Spleen (tissue), 11 donors: ENCODE data around the gene MMP23B. TPM values are rescaled to one million over a fixed set of nuclear protein-coding genes. Genes with fewer than 3 reads are reported as not detected.
"Not testable (repeated sequence)": the region's sequence is repeated elsewhere in the genome, so short reads cannot be mapped to it uniquely, and the experiment has no call there.

ENCODE experiments used
- DNase-seq: peaks from one replicate; pipeline ENCODE4 v3.0.0-alpha.2; 2020
- H3K27ac ChIP-seq, 8 donors: fragments of 200-600 bp; sonication (generic) in 7 of 8; 1 replicate in 4 of 8; 2 replicates in 4 of 8; pipeline versions ENCODE4 v1.5.0 to v1.8.0; 2016 to 2021; ENCODE audit warnings: inconsistent platforms in 4 of 8, mild to moderate bottlenecking in 4 of 8, moderate library complexity in 1 of 8
- H3K27me3 ChIP-seq, 7 donors: fragments of 200-600 bp; sonication (generic) in 6 of 7; replicated peaks in 1 of 7; 1 replicate in 4 of 7; 2 replicates in 3 of 7; pipeline versions ENCODE4 v1.5.0 to v1.8.0; 2016 to 2021; ENCODE audit warnings: inconsistent platforms in 3 of 7, mild to moderate bottlenecking in 1 of 7
- H3K36me3 ChIP-seq, 6 donors: fragments of 200-600 bp; sonication (generic) in 5 of 6; 1 replicate in 4 of 6; 2 replicates in 2 of 6; pipeline versions ENCODE4 v1.5.0 to v1.8.0; 2016 to 2021; ENCODE audit warnings: inconsistent platforms in 2 of 6
- H3K4me1 ChIP-seq, 6 donors: fragments of 200-600 bp; sonication (generic) in 5 of 6; 1 replicate in 3 of 6; 2 replicates in 3 of 6; pipeline versions ENCODE4 v1.5.0 to v1.8.0; 2016 to 2021; ENCODE audit warnings: inconsistent platforms in 3 of 6
- H3K4me3 ChIP-seq, 8 donors: fragments of 200-600 bp; sonication (generic) in 7 of 8; 1 replicate in 4 of 8; 2 replicates in 4 of 8; pipeline versions ENCODE4 v1.5.0 to v1.8.0; 2016 to 2021; ENCODE audit warnings: inconsistent platforms in 4 of 8, mild to moderate bottlenecking in 4 of 8, moderate library complexity in 2 of 8
- H3K9me3 ChIP-seq, 8 donors: fragments of 200-600 bp; sonication (generic) in 7 of 8; 1 replicate in 4 of 8; 2 replicates in 4 of 8; pipeline versions ENCODE4 v1.5.0 to v1.8.0; 2016 to 2021; ENCODE audit warnings: inconsistent platforms in 4 of 8
- POLR2A ChIP-seq, 3 donors: fragments of 450-650 bp; IDR thresholded peaks; one replicate each; pipeline ENCODE4 v1.5.1; 2017; ENCODE audit warnings: antibody characterized with exemption in 3 of 3, mild to moderate bottlenecking in 1 of 3
- POLR2AphosphoS5 ChIP-seq, 3 donors: sonication (generic); formaldehyde crosslinking; IDR thresholded peaks; one replicate each; pipeline ENCODE4 v1.5.1; 2017; ENCODE audit warnings: antibody characterized with exemption in 3 of 3
- WGBS, 5 donors: extraction: QIAGEN DNeasy Blood & Tissue Kit in 3 of 5; methylation state at CpG; one replicate each; pipeline versions ENCODE4 v1.1.5 to v1.1.7; 2013 to 2018; 5-methylcytosine and 5-hydroxymethylcytosine counted together
- intact Hi-C: fragments of 100-400 bp; cut with DNase I; formaldehyde crosslinking; loops from one replicate; pipeline ENCODE4 v1.15.0; 2023; ENCODE audit warnings: low total_unique reads
- polyA plus RNA-seq, 3 donors: library from polyadenylated mRNA; stranded (reverse); fragments of 200-250 nt; gene quantifications; one replicate each; pipeline ENCODE4 v1.2.1, GENCODE V29; 2013
- total RNA-seq, 7 donors: library from RNA; depleted of rRNA in 3 of 7; stranded (reverse); fragments of >200 nt in 3 of 7; fragmentation: NEBNext Ultra II Directional in 4 of 7; extraction: Animal tissue kit (Norgen Biotek cat#: 25700) in 4 of 7; gene quantifications; one replicate each; pipeline versions ENCODE4 v1.1.0 to v1.2.1, GENCODE V29; 2016 to 2021
- TF ChIP-seq, protein P1 (sequence below), 11 experiments: fragments of 200-600 bp in 7 of 11; fragments of 450-650 bp in 4 of 11; sonication (generic) in 4 of 11; IDR thresholded peaks in 8 of 11; conservative IDR thresholded peaks in 3 of 11; 1 replicate in 7 of 11; 2 replicates in 4 of 11; pipeline versions ENCODE4 v1.4.0 to v1.8.0; 2016 to 2021; ENCODE audit warnings: antibody characterized with exemption in 11 of 11, inconsistent platforms in 4 of 11, mild to moderate bottlenecking in 1 of 11
- donor health status: healthy with polysubstance abuse.
- donor health status: DM: no; HTN: no; CAD: no; lungs with moderate emphysema.
- donor health status: DM: no; HTN: no; CAD: no.
- donor health status: Bipolar disorder and iron deficiency.
- donor health status: healthy.
- donor health status: DM: no; HTN: no; CAD: no.
- donor health status: DM: yes; HTN: yes; CAD: no.

Gene MMP23B
- total and polyA plus RNA-seq, 10 donors = 1.4 to 9.3 (median 5.9) TPM

DNA sequence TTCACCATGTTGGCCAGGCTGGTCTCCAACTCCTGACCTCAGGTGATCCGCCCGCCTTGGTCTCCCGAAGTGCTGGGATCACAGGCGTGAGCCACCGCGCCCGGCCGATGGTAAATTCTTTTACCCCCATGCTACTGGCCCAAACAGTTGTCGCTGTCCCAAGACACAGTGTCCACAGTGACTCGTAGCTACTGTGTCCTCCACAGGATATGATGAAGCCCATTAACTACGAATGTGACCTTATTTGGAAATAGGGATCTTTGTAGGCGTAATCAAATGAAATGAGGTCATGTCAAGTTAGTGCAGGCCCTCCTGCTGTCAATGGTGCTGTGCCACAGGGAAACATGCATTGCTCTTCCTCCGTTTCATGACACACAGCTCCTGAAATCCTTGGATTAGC lies 40.5 kb upstream of the MMP23B start:
- WGBS, 5 donors = 86 to 93% (median 89%) methylated on average over 13 of the region's 13 CpGs
- Histone ChIP-seq H3K36me3 (no peaks in the 10 kb centered on the region), H3K9me3 (no peaks in the 10 kb centered on the region), H3K27me3 (peaks cover 0 to 42% (median 4%) of the 10 kb centered on the region in 7 donors), H3K4me3 (no peak overlapping the region), H3K4me1 (no peaks in the 10 kb centered on the region), H3K27ac (no peak overlapping the region)
- TF ChIP-seq POLR2AphosphoS5 (IDR thresholded peaks at IDR 0.05) = no peak
- no peak for TF ChIP-seq POLR2A (IDR thresholded peaks at IDR 0.05)
- TF ChIP-seq, protein P1, sequence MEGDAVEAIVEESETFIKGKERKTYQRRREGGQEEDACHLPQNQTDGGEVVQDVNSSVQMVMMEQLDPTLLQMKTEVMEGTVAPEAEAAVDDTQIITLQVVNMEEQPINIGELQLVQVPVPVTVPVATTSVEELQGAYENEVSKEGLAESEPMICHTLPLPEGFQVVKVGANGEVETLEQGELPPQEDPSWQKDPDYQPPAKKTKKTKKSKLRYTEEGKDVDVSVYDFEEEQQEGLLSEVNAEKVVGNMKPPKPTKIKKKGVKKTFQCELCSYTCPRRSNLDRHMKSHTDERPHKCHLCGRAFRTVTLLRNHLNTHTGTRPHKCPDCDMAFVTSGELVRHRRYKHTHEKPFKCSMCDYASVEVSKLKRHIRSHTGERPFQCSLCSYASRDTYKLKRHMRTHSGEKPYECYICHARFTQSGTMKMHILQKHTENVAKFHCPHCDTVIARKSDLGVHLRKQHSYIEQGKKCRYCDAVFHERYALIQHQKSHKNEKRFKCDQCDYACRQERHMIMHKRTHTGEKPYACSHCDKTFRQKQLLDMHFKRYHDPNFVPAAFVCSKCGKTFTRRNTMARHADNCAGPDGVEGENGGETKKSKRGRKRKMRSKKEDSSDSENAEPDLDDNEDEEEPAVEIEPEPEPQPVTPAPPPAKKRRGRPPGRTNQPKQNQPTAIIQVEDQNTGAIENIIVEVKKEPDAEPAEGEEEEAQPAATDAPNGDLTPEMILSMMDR (IDR thresholded peaks at IDR 0.05 in 8 of 11, conservative IDR thresholded peaks at IDR 0.05 in 3 of 11) = no peak
- intact Hi-C loops = no loop called here
- no peak for DNase-seq

DNA sequence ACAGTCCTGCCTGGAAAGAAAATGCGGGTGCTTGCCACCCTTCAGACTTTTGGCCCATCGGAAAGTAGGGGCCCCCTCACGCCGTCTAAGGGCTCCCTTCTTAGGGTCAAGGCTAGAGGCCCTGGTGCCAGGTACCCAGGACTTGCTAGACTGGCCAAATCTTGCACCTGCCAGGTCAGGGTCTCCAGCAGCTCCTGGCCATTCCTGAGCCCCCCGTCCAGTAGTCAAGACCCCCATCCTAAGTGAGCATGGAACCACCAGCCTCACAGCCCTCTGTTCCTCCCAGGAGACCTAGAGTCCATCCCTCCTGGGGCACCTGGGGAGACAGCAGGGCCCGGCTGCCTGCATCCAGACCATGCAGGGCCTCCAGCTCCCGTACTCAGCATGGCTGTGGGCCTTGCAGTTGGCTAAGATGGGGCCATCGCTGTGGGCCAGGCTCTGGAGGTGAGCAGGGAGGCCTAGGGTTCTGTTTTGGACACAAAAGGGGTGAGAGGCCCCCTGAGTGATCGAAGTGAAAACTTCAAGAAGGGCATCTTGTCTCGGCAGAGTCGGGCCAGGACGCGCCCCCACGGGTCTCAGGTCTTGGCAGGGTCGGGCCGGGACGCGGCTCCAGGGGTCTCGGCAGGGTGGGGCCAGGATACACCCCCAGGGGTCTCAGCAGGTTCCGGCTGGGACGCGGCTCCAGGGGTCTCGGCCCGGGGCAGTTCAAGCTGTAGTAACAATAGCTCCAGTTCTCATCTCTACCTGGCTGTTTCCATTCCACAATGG lies 38.0 kb upstream of the MMP23B start:
- TF ChIP-seq, protein P1 (IDR thresholded peaks at IDR 0.05 in 8 of 11, conservative IDR thresholded peaks at IDR 0.05 in 3 of 11) = no peak
- TF ChIP-seq POLR2AphosphoS5 (IDR thresholded peaks at IDR 0.05) (no peak), POLR2A (IDR thresholded peaks at IDR 0.05) (no peak)
- H3K9me3 ChIP-seq = no peaks in the 10 kb centered on the region
- 74 to 89% (median 84%) methylated on average over 23 to 24 of the region's 24 CpGs for WGBS, 5 donors
- peaks cover 5 to 24% (median 16%) of the 10 kb centered on the region in 6 donors for H3K4me1 ChIP-seq
- no peak overlapping the region for H3K4me3 ChIP-seq
- no peak overlapping the region for H3K27ac ChIP-seq
- H3K36me3 ChIP-seq = no peaks in the 10 kb centered on the region
- no peak for DNase-seq
- H3K27me3 ChIP-seq = peaks cover 0 to 44% (median 6%) of the 10 kb centered on the region in 7 donors
- intact Hi-C loops = no loop called here

DNA sequence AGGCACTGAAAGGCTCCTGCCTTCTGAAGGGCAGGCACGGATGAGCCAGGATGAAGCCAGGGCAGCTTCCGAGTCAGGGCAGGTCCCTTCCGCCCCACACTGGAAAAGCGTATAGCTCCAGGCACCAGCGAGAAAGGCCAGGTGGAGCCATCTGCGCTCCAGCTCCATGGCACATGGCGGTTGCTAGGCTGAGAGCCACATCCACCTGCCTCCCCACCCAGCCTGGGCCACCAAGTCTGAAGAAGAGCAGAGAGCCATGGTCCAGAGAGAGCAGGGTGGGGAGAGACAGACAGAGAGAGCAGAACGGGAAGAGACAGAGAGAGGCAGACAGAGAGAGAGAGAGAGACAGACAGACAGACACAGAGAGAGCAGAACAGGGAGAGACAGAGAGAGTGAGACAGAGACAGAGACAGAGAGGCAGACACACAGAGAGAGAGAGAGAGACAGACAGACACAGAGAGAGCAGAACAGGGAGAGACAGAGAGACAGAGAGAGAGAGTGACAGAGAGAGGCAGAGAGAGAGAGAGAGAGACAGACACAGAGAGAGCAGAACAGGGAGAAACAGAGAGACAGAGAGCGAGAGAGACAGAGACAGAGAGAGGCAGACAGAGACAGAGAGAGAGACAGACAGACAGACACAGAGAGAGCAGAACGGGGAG lies 37.2 kb upstream of the MMP23B start:
- Histone ChIP-seq H3K27me3 (peaks cover 0 to 44% (median 11%) of the 10 kb centered on the region in 7 donors), H3K4me3 (no peak overlapping the region), H3K27ac (no peak overlapping the region), H3K9me3 (no peaks in the 10 kb centered on the region), H3K4me1 (peaks cover 8 to 29% (median 22%) of the 10 kb centered on the region in 6 donors), H3K36me3 (no peaks in the 10 kb centered on the region)
- 58 to 73% (median 70%) methylated on average over 10 of the region's 10 CpGs for WGBS, 5 donors
- no peak for DNase-seq
- intact Hi-C loops = no loop called here
- TF ChIP-seq POLR2A (IDR thresholded peaks at IDR 0.05) (no peak), POLR2AphosphoS5 (IDR thresholded peaks at IDR 0.05) (no peak)
- TF ChIP-seq, protein P1 (IDR thresholded peaks at IDR 0.05 in 8 of 11, conservative IDR thresholded peaks at IDR 0.05 in 3 of 11) = no peak

DNA sequence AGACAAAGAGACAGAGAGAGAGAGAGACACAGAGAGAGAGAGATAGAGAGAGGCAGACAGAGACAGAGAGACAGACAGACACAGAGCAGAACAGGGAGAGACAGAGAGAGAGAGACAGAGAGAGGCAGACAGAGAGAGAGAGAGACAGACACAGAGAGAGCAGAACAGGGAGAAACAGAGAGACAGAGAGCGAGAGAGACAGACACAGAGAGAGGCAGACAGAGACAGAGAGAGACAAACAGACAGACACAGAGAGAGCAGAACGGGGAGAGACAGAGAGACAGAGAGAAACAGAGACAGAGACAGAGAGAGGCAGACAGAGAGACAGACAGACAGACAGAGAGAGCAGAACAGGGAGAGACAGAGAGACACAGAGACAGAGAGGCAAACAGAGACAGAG lies 36.6 kb upstream of the MMP23B start:
- H3K4me3 ChIP-seq, intact Hi-C loops, H3K36me3 ChIP-seq, H3K27ac ChIP-seq, H3K9me3 ChIP-seq, DNase-seq: not testable (repeated sequence)
- Histone ChIP-seq H3K4me1 (peaks cover 8 to 32% (median 24%) of the 10 kb centered on the region in 6 donors), H3K27me3 (peaks cover 0 to 41% (median 13%) of the 10 kb centered on the region in 7 donors)
- 74 to 95% (median 87%) methylated on average over 2 of the region's 2 CpGs for WGBS, 5 donors
